MCF 10A (cell line): Measurements from ENCODE around the gene LAMA3. TPM values are rescaled to one million over a fixed set of nuclear protein-coding genes. Genes with fewer than 3 reads are reported as not detected.

Source experiments
- BruUV-seq: library from RNA; stranded (reverse); fragments of 400-500 nt; replicated peaks from 2 replicates; lab custom pipeline; 2021; lab: Mats Ljungman, UMichigan
- CTCF ChIA-PET: fragments of 300-600 bp; sonication (Branson Sonifier 250); formaldehyde crosslinking; extraction: SDS; loops from one replicate; lab custom pipeline; 2021; ENCODE audit warnings: antibody characterized with exemption, inconsistent platforms; lab: Yijun Ruan, JAX
- POLR2A ChIA-PET: fragments of 300-600, 350-650 bp; sonication (Branson Sonifier 250); formaldehyde crosslinking; extraction: SDS; loops from one replicate; lab custom pipeline; 2020; ENCODE audit warnings: antibody characterized with exemption, inconsistent platforms; lab: Yijun Ruan, JAX
- DNase-seq: peaks from one replicate; pipeline ENCODE4 v3.0.0-alpha.2; 2018; ENCODE audit not compliant: unreplicated experiment
- H3K27ac Mint-ChIP-seq: one replicate; pipeline ENCODE4 v1.8.0; 2022; ENCODE audit warnings: mild to moderate bottlenecking, low read depth, mixed read lengths; ENCODE audit not compliant: unreplicated experiment
- H3K27me3 Mint-ChIP-seq: one replicate; pipeline ENCODE4 v1.8.0; 2022; ENCODE audit warnings: mixed read lengths; ENCODE audit not compliant: insufficient read depth, unreplicated experiment
- H3K36me3 Mint-ChIP-seq: one replicate; pipeline ENCODE4 v1.8.0; 2022; ENCODE audit warnings: mild to moderate bottlenecking, moderate library complexity, mixed read lengths; ENCODE audit not compliant: insufficient read depth, unreplicated experiment
- H3K4me1 Mint-ChIP-seq: one replicate; pipeline ENCODE4 v1.8.0; 2022; ENCODE audit warnings: mixed read lengths; ENCODE audit not compliant: insufficient read depth, unreplicated experiment
- H3K4me3 Mint-ChIP-seq: one replicate; pipeline ENCODE4 v1.8.0; 2022; ENCODE audit warnings: mild to moderate bottlenecking, moderate library complexity, mixed read lengths; ENCODE audit not compliant: unreplicated experiment
- H3K9me3 Mint-ChIP-seq: one replicate; pipeline ENCODE4 v1.8.0; 2022; ENCODE audit warnings: mixed read lengths; ENCODE audit not compliant: unreplicated experiment
- intact Hi-C: fragments of 100-400 bp; cut with micrococcal nuclease; formaldehyde crosslinking; loops from 2 replicates; pipeline ENCODE4 v1.14.1; 2022
- total RNA-seq: library from RNA; stranded (reverse); gene quantifications from 2 replicates; pipeline ENCODE4 v1.2.3, GENCODE V29; 2022
- TF ChIP-seq, protein P1 (sequence below): fragments of 200-600 bp; IDR thresholded peaks from one replicate; pipeline ENCODE4 v1.8.0; 2022; ENCODE audit warnings: antibody characterized with exemption, mild to moderate bottlenecking; ENCODE audit not compliant: unreplicated experiment

Gene LAMA3
- total RNA-seq, 1 experiment from 2014 or later, result 371 TPM

DNA sequence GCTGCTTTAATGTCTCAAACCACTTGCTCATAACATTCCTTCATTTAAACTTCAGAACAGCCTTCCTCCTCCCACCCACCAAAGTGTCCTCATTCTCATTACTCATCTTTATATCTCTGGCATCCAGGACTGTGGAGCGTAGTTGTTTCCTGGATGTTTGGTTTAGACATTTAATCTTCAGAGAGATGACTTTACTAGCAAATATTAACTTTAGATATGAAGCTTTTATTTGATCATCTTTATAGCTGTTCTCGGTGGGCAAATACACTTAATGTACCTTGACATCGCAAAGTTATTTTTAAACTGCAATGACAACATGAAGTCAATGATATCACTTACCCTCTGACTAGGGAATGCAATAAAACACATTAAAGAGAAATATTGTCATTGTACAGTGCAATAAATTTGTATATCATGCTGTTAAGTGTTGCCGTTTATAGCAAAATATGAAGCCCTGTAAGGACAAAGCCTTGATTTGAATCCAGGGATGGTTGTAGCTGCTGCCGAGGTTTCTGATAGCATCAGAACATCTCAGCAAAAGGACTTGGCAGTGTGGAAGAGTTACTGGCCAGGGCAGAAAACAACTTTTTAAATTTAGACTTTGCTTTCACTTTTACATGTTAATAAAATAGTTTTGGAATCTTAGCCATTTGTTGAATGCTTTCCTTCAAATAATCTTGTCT is 4.6 kb upstream of the LAMA3 start:
- H3K27ac Mint-ChIP-seq, result no peak overlapping the region
- TF ChIP-seq, protein P1, sequence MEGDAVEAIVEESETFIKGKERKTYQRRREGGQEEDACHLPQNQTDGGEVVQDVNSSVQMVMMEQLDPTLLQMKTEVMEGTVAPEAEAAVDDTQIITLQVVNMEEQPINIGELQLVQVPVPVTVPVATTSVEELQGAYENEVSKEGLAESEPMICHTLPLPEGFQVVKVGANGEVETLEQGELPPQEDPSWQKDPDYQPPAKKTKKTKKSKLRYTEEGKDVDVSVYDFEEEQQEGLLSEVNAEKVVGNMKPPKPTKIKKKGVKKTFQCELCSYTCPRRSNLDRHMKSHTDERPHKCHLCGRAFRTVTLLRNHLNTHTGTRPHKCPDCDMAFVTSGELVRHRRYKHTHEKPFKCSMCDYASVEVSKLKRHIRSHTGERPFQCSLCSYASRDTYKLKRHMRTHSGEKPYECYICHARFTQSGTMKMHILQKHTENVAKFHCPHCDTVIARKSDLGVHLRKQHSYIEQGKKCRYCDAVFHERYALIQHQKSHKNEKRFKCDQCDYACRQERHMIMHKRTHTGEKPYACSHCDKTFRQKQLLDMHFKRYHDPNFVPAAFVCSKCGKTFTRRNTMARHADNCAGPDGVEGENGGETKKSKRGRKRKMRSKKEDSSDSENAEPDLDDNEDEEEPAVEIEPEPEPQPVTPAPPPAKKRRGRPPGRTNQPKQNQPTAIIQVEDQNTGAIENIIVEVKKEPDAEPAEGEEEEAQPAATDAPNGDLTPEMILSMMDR, result no peak
- no TSS peak for BruUV-seq
- no peak overlapping the region for H3K4me3 Mint-ChIP-seq
- peaks cover 6% of the 10 kb centered on the region for H3K4me1 Mint-ChIP-seq
- CTCF ChIA-PET, result interaction anchor here (1.7 kb wide), 1 partner anchor 234 kb away, joined by 4 read pairs; no protein-coding TSS in a partner anchor
- POLR2A ChIA-PET, result interaction anchor here (0.5 kb wide), 1 partner anchor 146 kb away, joined by 3 read pairs; no protein-coding TSS in a partner anchor
- no peaks in the 10 kb centered on the region for H3K27me3 Mint-ChIP-seq
- no peaks in the 10 kb centered on the region for H3K36me3 Mint-ChIP-seq
- H3K9me3 Mint-ChIP-seq, result no peaks in the 10 kb centered on the region
- intact Hi-C loops, result loop anchor here (5.0 kb wide), 1 partner anchor 47 kb away; no protein-coding TSS in a partner anchor
- DNase-seq, result no peak

DNA sequence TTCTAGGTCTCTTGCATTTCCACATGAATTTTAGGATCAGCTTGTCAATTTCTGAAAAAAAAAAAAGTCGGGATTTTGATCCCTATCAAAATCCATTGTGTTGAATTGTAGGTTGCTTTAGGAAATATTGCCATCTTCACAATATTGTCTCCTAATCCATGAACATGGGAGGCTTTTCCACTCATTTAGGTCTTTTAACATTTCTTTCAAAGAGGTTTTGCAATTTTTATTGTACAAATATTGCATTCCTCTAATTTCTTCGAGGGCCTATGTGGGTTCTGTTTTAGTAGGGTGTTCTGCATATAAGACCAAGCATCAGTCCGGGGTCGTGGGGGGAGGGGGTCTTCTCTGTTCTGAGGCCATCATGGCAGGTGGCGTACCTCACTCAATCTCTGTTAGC is 725 bp upstream of the LAMA3 start:
- BruUV-seq, result no TSS peak
- ChIA-PET CTCF (interaction anchor here (0.6 to 1.4 kb wide), 4 partner anchors 15 to 255 kb away, joined by 3 to 6 read pairs (median 4); no protein-coding TSS in a partner anchor), POLR2A (interaction anchor here (1.4 kb wide), 1 partner anchor 62 kb away, joined by 5 read pairs; no protein-coding TSS in a partner anchor)
- intact Hi-C loops, result loop anchor here (5.0 kb wide), 1 partner anchor 51 kb away; no protein-coding TSS in a partner anchor
- TF ChIP-seq, protein P1, result no peak
- Mint-ChIP-seq H3K4me3 (peak overlapping the region; percentile 70), H3K27ac (no peak overlapping the region), H3K36me3 (no peaks in the 10 kb centered on the region), H3K27me3 (no peaks in the 10 kb centered on the region), H3K4me1 (peaks cover 1% of the 10 kb centered on the region), H3K9me3 (no peaks in the 10 kb centered on the region)
- DNase-seq, result no peak

DNA sequence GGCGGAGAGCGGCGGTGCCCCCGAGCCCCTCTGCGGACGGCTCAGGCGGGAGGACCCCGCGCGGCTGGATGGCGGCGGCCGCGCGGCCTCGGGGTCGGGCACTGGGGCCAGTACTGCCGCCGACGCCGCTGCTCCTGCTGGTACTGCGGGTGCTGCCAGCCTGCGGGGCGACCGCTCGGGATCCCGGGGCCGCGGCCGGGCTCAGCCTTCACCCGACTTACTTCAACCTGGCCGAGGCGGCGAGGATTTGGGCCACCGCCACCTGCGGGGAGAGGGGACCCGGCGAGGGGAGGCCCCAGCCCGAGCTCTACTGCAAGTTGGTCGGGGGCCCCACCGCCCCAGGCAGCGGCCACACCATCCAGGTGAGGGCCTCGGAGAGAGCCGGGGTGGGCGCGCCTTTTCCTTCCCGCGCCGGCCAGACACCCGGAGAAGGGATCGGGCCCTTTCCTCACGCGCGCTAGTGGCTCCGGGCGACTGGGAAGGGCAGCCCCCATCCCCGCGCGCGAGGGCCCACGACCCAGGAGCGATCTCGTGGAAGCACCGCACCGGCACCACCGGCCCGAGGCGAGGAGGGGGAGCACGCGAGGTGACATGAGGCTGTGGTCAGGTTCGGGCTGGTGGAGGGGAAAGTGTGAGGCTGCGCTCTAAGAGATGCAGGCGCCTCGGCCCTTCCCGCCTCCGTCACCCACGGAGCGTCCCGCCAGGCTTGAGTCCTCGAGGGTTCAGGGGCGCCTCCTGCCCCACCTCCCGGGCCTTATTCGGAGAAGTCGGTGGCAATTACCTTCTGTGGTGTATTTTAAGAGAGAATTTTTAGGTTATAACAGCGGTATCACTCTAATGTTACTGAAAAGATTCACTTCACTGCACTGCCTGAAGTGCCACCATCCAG is 607 bp downstream of the LAMA3 start:
- Mint-ChIP-seq H3K27me3 (no peaks in the 10 kb centered on the region), H3K4me1 (peaks cover 4% of the 10 kb centered on the region), H3K27ac (no peak overlapping the region), H3K4me3 (peak overlapping the region; percentile 70), H3K36me3 (no peaks in the 10 kb centered on the region), H3K9me3 (no peaks in the 10 kb centered on the region)
- intact Hi-C loops, result loop anchor here (1.0 to 5.0 kb wide), 2 partner anchors 53 to 68 kb away; no protein-coding TSS in a partner anchor
- no TSS peak for BruUV-seq
- no peak for DNase-seq
- TF ChIP-seq, protein P1, result peak; percentile 3
- POLR2A ChIA-PET, result interaction anchor here (0.6 to 1.0 kb wide), 6 partner anchors 19 to 115 kb away, joined by 3 to 6 read pairs (median 3); partner anchors contain the start of gene ANKRD29
- CTCF ChIA-PET, result interaction anchor here (1.6 kb wide), 1 partner anchor 68 kb away, joined by 4 read pairs; no protein-coding TSS in a partner anchor
